Stimulated activated CD8-positive, alpha-beta memory T cell treated with anti-CD3 and anti-CD28 coated beads, Interleukin-12 subunit alpha, Interleukin-12 subunit beta, amount 100 ng/mL, for 1 hour (primary cell): ENCODE measurements around the gene SSTR5.

ENCODE experiments used
- DNase-seq: peaks from one replicate; pipeline ENCODE4 v3.0.0-alpha.2; 2020; ENCODE audit warnings: low read depth

The SSTR5 gene

DNA sequence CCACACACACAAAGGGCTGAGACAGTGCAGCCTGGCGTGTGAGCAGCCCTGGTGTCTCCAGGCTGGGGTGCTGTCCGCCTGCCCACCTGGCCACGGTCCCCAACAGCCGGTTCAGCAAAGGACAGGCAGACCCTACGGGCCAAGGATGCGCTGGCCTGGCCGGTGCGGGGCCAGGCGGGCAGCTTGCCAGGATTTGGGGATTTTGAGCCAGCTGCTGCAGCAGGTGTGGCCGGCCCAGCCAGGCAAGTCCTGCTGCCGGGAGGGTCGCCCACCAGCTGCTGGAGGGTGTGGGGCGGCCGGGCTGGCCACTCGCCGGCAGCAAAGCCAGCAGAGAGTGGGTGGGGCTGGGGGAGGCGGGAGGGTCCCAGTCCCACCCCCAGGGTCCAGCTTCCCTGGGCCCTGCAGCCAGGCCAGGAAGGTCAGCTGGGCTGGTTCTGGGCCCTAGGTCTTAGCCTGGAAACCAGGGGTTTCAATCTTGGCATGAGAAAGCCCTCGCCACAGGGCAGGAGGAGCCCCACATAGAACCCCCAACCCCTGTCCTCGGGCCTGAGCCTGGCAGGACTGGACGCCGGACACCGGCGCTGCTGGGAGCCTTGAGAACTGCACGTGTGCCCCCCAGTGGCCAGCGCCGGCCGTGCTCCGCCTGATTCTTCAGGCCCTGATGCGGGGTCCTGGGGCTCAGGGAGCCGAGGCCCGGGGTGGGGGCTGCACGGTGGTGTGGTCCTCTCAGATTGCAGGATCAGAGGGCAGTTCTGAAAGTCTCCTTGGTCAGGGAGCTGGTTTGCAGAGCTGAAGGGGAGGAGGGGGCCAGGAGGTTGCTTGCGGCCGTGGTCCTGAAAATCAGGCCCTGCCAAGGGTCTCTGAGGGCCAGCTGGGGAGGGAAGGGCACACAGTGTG lies 17.6 kb upstream of the SSTR5 start:
- no peak for DNase-seq

GRCh38 chr16:1055557-1055924 lies 17.0 kb upstream of the SSTR5 start:
- DNase-seq: no peak

GRCh38 chr16:1056196-1056595 lies 16.4 kb upstream of the SSTR5 start:
- DNase-seq: no peak

DNA sequence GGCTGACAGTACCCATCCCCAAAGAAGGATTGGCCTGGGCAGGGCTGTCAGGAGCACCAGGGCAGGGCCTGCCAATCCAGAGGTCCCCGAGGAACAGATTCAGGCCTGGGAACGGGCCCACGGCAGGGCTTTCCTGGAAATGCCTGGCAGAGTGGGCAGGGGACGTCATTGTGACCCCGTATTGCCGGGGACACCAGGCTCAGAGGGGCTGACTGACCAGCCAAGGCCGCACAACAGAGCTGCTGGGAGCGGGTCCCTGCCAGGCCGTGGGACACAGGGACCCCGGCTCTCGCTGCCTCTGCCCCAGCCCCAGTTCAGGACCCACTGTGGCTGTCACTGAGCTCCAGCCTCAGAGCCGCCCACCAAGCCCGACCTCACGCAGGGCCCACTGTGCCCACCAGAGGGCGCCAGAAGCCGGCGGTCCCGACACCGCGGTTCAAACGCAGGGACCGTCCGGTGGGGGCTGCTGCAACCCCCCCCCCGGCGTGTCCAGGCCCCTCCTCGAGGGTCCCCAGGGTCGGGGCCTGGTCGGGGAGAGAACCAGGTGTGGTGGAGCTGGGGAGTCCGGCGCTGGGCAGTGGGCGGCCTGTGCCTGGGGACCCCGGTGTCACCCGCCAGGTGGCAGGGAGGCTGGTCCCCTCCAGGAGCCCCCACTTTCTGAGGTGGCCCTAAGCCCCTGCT lies 15.2 kb upstream of the SSTR5 start:
- peak; percentile 51 for DNase-seq

DNA sequence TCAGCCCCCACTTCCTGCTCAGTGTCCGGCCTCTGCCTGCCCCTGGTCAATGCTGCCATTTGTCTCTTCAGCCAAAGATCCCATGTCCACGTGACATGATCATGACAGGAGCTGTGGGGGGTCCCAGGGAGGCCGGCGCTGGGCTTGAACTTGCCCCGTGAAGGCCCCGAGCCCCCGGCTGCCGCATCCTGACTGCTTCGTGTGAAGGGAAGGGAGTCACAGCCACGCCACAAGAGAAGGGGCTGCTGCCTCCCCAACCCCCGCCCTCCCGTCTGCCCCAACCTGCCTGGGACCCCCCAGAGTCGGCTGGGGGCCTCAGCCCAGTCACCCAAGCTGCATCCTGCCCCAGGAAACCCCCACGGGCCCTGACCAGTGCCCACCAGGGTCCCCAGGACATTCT lies 14.3 kb upstream of the SSTR5 start:
- no peak for DNase-seq

GRCh38 chr16:1059310-1059709 lies 13.2 kb upstream of the SSTR5 start:
- no peak for DNase-seq

GRCh38 chr16:1060416-1061340 lies 11.9 kb upstream of the SSTR5 start:
- no peak for DNase-seq

- DNase-seq: no peak
Measured at GRCh38 chr16:1061769-1062505, 10.6 kb upstream of the SSTR5 start.

DNA sequence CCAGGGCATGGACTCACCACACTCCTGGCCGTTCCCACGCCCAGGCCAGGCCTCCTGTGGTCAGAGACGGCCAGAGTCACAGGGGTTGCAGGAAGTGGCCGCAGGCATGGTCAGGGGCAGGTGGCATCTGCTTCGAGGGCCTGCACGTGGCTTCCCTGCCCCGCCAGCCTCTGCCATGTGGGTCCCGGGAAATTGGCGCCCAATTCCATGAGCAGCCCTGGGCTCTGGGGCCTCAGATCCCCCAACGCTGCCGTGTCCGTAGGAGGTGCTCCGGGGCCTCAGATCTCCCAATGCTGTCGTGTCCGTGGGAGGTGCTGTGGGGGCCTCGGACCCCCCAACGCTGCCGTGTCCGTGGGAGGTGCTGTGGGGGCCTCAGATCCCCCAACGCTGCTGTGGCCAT lies 9.7 kb upstream of the SSTR5 start:
- DNase-seq: no peak

DNA sequence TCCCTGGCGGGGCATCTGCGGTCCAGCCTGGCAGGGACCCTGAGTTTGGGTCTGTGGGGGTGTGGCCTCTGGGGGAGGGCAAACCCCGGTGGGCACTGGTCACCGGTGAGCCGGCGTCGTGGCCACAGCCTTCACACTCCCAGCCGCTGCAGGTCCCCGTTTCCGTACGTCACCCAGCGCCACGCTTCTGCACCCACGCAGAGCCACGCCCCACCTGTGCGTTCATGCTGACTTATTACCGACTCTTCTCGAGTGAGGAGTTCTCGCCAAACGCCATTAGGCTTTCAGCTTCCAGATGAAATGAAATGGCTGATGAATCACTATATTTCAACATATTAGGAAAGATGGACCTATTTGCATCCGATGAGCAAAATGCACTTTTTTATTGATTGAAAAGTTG lies 8.8 kb upstream of the SSTR5 start:
- DNase-seq: no peak

DNA sequence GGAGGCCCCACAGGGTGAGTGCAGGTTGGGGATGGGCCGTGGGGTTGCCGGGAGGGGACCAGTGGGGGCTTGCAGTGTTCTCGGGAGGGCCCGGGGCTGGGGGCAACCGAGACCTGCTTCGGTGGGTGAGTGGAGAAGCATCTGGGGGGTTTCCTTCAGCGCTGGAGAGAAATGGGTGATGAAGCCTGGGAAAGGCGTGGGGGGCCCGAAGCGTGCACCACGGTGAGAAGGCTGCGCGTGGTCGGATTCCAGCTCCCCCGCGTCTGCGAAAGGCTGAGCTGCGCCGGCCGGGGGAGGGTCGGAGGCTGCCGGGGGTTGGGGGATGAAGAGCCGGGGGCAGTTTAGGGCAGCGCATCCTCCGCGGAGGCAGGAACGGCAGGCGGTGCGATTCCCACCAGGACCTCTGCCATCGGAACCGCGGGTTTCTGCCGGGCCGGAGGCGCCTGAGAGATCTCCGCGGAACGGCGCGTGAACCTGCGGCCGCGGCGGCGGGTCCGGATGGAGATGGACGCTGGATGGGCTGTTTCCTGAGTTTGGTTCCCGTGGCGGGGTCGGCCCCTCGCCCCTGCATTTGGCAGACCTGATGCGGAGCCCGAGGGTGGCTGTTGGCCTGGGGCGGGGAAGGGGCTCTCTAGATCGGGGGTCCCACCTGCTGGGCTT lies 6.9 kb upstream of the SSTR5 start:
- DNase-seq: no peak

GRCh38 chr16:1066584-1067172 lies 5.9 kb upstream of the SSTR5 start:
- DNase-seq: no peak

GRCh38 chr16:1067629-1068028 lies 4.9 kb upstream of the SSTR5 start:
- DNase-seq: no peak

DNA sequence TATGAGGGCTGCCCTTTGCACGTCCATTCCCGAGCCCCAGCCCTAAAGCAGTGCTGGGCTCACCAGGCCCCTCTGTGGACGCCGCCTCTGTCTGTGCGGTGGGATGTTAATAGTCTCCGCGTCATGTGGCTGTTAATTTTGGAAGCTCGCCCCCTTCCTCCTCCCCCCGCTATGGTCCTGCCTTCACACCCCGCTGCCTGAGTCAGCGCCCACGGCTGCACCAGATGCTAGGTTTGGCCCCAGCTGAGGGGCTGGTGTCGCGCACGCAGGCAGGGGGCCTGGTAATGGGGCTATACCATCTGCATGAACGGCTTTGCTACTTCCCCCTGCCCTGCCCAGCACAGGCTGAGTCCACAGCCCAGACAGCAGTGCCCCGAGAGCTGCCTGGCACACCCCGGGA lies 4.1 kb upstream of the SSTR5 start:
- DNase-seq: no peak

GRCh38 chr16:1069154-1069553 lies 3.4 kb upstream of the SSTR5 start:
- no peak for DNase-seq

DNA sequence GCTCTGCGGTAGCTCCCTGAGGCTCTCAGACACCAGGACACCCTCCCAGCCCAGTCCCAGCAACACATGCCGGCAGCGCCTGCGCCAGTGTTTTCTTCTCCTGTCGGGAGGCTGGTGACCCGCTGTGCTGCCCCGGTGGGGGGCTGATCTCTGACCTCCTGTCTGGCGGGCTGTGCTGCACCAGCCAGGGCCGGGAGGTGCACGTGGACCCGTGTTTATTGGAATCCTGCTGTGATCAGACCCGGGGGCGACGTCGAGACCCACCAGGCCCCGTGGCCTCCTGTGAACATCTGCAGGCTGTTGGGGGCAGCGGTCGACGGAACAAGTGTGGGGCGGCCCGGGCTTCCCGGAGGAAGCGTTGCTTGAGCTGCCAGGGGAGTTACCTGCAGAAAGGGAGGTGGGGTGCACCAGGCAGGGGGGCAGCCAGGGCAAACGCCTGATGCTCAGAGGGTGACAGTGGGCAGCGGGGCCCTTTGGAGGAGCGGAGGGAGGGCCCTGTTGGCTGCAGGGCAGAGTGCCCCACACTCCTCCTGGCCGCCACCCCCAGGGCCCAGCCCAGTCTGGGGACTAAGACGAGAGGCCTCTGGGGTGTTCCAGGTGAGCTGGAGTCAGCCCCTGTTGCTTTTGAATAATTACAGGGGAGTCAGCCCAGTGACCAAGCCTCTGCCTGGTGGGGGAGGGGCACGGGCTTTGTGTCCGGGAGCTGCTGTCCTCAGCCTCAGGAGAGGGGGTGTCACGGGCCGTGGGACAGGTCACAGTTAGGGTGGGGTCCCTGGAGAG lies 2.3 kb upstream of the SSTR5 start:
- no peak for DNase-seq

- no peak for DNase-seq
Measured at GRCh38 chr16:1070864-1071408, 1.6 kb upstream of the SSTR5 start.

- no peak for DNase-seq
Measured at GRCh38 chr16:1071561-1072225, 854 bp upstream of the SSTR5 start.

GRCh38 chr16:1073262-1073558 lies 663 bp downstream of the SSTR5 start:
- no peak for DNase-seq
